ENCODE data around the gene SPECC1L. TPM values are rescaled to one million over a fixed set of nuclear protein-coding genes. Genes with fewer than 3 reads are reported as not detected.

SPECC1L gene
- total and polyA plus RNA-seq, 10 of the 15 experiments (the other 5 are each of a cell fraction or from before 2014, with no cell fraction given): 1.9 to 40.6 (median 19.1) TPM

- ATAC-seq: no peak
- ChIA-PET CTCF (no interaction called here), POLR2A (no interaction called here), RAD21 (ENCODE audit: unreplicated experiment) (no interaction called here), SMC1A (ENCODE audit: uncharacterized antibody, unreplicated experiment) (interaction anchor here (0.9 to 1.2 kb wide), 2 partner anchors 10 to 87 kb away, joined by 3 read pairs; no protein-coding TSS in a partner anchor)
- Histone ChIP-seq H3K79me2 (ENCODE audit: control insufficient read depth, insufficient read depth, low read length) (no peaks in the 10 kb centered on the region), H3K27me3 (replicated peaks in 1 of 2; ENCODE audit: control insufficient read depth in 2 of 2, insufficient read depth in 2 of 2, low read length in 1 of 2) (no peaks in the 10 kb centered on the region), H3K4me1 (ENCODE audit: control insufficient read depth, insufficient read depth, low read length) (no peaks in the 10 kb centered on the region), H4K20me1 (ENCODE audit: control insufficient read depth, insufficient read depth) (no peaks in the 10 kb centered on the region), H3K9ac (ENCODE audit: control insufficient read depth, insufficient read depth, low read length) (no peak overlapping the region), H2AFZ (ENCODE audit: control insufficient read depth, low read depth, low read length) (no peak overlapping the region), H3K9me3 (replicated peaks; ENCODE audit: control insufficient read depth, insufficient read depth, low read length) (no peaks in the 10 kb centered on the region), H3K27ac (ENCODE audit: control insufficient read depth, insufficient read depth) (no peak overlapping the region), H3K4me3 (no peak overlapping the region), H3K36me3 (ENCODE audit: control insufficient read depth in 2 of 2, insufficient read depth in 2 of 2, low read length in 1 of 2) (no peaks in the 10 kb centered on the region), H3K4me2 (ENCODE audit: control insufficient read depth, insufficient read depth) (no peak overlapping the region)
- TF ChIP-seq SREBF1 (IDR thresholded peaks at IDR 0.05; ENCODE audit: low read length) (no peak), HDAC2 (IDR thresholded peaks at IDR 0.05) (no peak), SIN3A (IDR thresholded peaks at IDR 0.05; ENCODE audit: low read depth, low read length) (no peak), POU2F2 (IDR thresholded peaks at IDR 0.05; ENCODE audit: borderline replicate concordance, low read depth, low read length) (no peak), NFYB (IDR thresholded peaks at IDR 0.05; ENCODE audit: insufficient read depth, low read depth, low read length) (no peak), CBX5 (IDR thresholded peaks at IDR 0.05; ENCODE audit: low read depth) (no peak)
- DNase-seq (ENCODE audit: low read depth, low spot score): no peak
- in situ Hi-C loops (cut with MboI) (loop anchor here (5.0 kb wide), 1 partner anchor 50 kb away; no protein-coding TSS in a partner anchor), intact Hi-C loops (cut with micrococcal nuclease; ENCODE audit: unreplicated experiment) (no loop called here)
- no peak for FAIRE-seq
- no TSS peak for BruUV-seq (replicated peaks)
- 97% methylated on average over 2 of the region's 2 CpGs for WGBS (ENCODE audit: insufficient coverage, insufficient replicate concordance, low lambda C conversion rate, missing lambda C conversion rate)
These were observed 116.4 kb downstream of the SPECC1L start for GRCh38 chr22:24386937-24387471.

- in situ Hi-C loops (cut with MboI): loop anchor here (5.0 kb wide), 1 partner anchor 48 kb away; no protein-coding TSS in a partner anchor
- no peak overlapping the region for H3K27ac ChIP-seq (ENCODE audit: control insufficient read depth, insufficient read depth)
- RAD21 ChIA-PET (ENCODE audit: unreplicated experiment): interaction anchor here (0.7 kb wide), 1 partner anchor 13 kb away, joined by 5 read pairs; no protein-coding TSS in a partner anchor
- FAIRE-seq (no peak), ATAC-seq (no peak), DNase-seq (ENCODE audit: low read depth, low spot score) (no peak)
- no peak overlapping the region for H3K4me2 ChIP-seq (ENCODE audit: control insufficient read depth, insufficient read depth)
- BruUV-seq (replicated peaks): no TSS peak
- POLR2A ChIA-PET: no interaction called here
- TF ChIP-seq BRCA1 (IDR thresholded peaks at IDR 0.05; ENCODE audit: low read depth, low read length): no peak
- peak; percentile 27; the same call in 1 of the 2 replicates for TF ChIP-seq SPI1 (IDR thresholded peaks at IDR 0.05; ENCODE audit: borderline replicate concordance, insufficient read depth, low read depth, low read length)
- H3K9ac ChIP-seq (ENCODE audit: control insufficient read depth, insufficient read depth, low read length): no peak overlapping the region
- H3K79me2 ChIP-seq (ENCODE audit: control insufficient read depth, insufficient read depth, low read length): no peaks in the 10 kb centered on the region
- no peaks in the 10 kb centered on the region for H4K20me1 ChIP-seq (ENCODE audit: control insufficient read depth, insufficient read depth)
- H3K27me3 ChIP-seq (replicated peaks in 1 of 2; ENCODE audit: control insufficient read depth in 2 of 2, insufficient read depth in 2 of 2, low read length in 1 of 2): no peaks in the 10 kb centered on the region
- no peak overlapping the region for H3K4me3 ChIP-seq
- no peaks in the 10 kb centered on the region for H3K9me3 ChIP-seq (replicated peaks; ENCODE audit: control insufficient read depth, insufficient read depth, low read length)
- SMC1A ChIA-PET (ENCODE audit: uncharacterized antibody, unreplicated experiment): interaction anchor here (0.7 to 1.4 kb wide), 3 partner anchors 12 to 58 kb away, joined by 3 to 4 read pairs (median 3); no protein-coding TSS in a partner anchor
- intact Hi-C loops (cut with micrococcal nuclease; ENCODE audit: unreplicated experiment): no loop called here
- CTCF ChIA-PET: no interaction called here
- 100% methylated on average over 1 of the region's 1 CpG for WGBS (ENCODE audit: insufficient coverage, insufficient replicate concordance, low lambda C conversion rate, missing lambda C conversion rate)
- H3K4me1 ChIP-seq (ENCODE audit: control insufficient read depth, insufficient read depth, low read length): no peaks in the 10 kb centered on the region
- H3K36me3 ChIP-seq (ENCODE audit: control insufficient read depth in 2 of 2, insufficient read depth in 2 of 2, low read length in 1 of 2): no peaks in the 10 kb centered on the region; a peak in 1 of 4 replicates
- no peak overlapping the region for H2AFZ ChIP-seq (ENCODE audit: control insufficient read depth, low read depth, low read length)
These were observed 119.0 kb downstream of the SPECC1L start for GRCh38 chr22:24389680-24390079.
